ENCODE measurements around the gene KCTD16.

The KCTD16 gene

GRCh38 chr5:144126707-144127106, 44.0 kb upstream of the KCTD16 start:
- DNase-seq = no peak
- Histone ChIP-seq H3K27ac (no peak overlapping the region), H3K27me3 (replicated peaks) (no peaks in the 10 kb centered on the region), H3K36me3 (replicated peaks) (no peaks in the 10 kb centered on the region), H3K4me3 (ENCODE audit: low read depth, low read length) (no peak overlapping the region)
- in situ Hi-C loops (cut with HindIII; ENCODE audit: low pct_ligation_motif_present, low sequenced_read_pairs) = no loop called here
- no peak for TF ChIP-seq CTCF (IDR thresholded peaks at IDR 0.05; ENCODE audit: low read depth, low read length, missing control alignments)

- no peaks in the 10 kb centered on the region for H3K36me3 ChIP-seq (replicated peaks)
- no peak for TF ChIP-seq CTCF (IDR thresholded peaks at IDR 0.05; ENCODE audit: low read depth, low read length, missing control alignments)
- no peaks in the 10 kb centered on the region for H3K27me3 ChIP-seq (replicated peaks)
- in situ Hi-C loops (cut with HindIII; ENCODE audit: low pct_ligation_motif_present, low sequenced_read_pairs) = no loop called here
- no peak overlapping the region for H3K4me3 ChIP-seq (ENCODE audit: low read depth, low read length)
- no peak for DNase-seq
- no peak overlapping the region for H3K27ac ChIP-seq
Observed at GRCh38 chr5:144128844-144129243, 41.8 kb upstream of the KCTD16 start.

- no peak overlapping the region for H3K27ac ChIP-seq
- in situ Hi-C loops (cut with HindIII; ENCODE audit: low pct_ligation_motif_present, low sequenced_read_pairs) = no loop called here
- DNase-seq = no peak
- H3K4me3 ChIP-seq (ENCODE audit: low read depth, low read length) = no peak overlapping the region
- H3K36me3 ChIP-seq (replicated peaks) = no peaks in the 10 kb centered on the region
- no peaks in the 10 kb centered on the region for H3K27me3 ChIP-seq (replicated peaks)
- TF ChIP-seq CTCF (IDR thresholded peaks at IDR 0.05; ENCODE audit: low read depth, low read length, missing control alignments) = no peak
Observed at GRCh38 chr5:144130306-144130705, 40.4 kb upstream of the KCTD16 start.

GRCh38 chr5:144131261-144131660, 39.4 kb upstream of the KCTD16 start:
- DNase-seq = no peak
- Histone ChIP-seq H3K4me3 (ENCODE audit: low read depth, low read length) (no peak overlapping the region), H3K27ac (no peak overlapping the region), H3K27me3 (replicated peaks) (no peaks in the 10 kb centered on the region), H3K36me3 (replicated peaks) (no peaks in the 10 kb centered on the region)
- no peak for TF ChIP-seq CTCF (IDR thresholded peaks at IDR 0.05; ENCODE audit: low read depth, low read length, missing control alignments)
- in situ Hi-C loops (cut with HindIII; ENCODE audit: low pct_ligation_motif_present, low sequenced_read_pairs) = no loop called here

GRCh38 chr5:144133050-144133633, 37.5 kb upstream of the KCTD16 start:
- no peak for DNase-seq
- TF ChIP-seq CTCF (IDR thresholded peaks at IDR 0.05; ENCODE audit: low read depth, low read length, missing control alignments) = no peak
- H3K36me3 ChIP-seq (replicated peaks) = no peaks in the 10 kb centered on the region
- no peaks in the 10 kb centered on the region for H3K27me3 ChIP-seq (replicated peaks)
- H3K4me3 ChIP-seq (ENCODE audit: low read depth, low read length) = no peak overlapping the region
- in situ Hi-C loops (cut with HindIII; ENCODE audit: low pct_ligation_motif_present, low sequenced_read_pairs) = no loop called here
- H3K27ac ChIP-seq = no peak overlapping the region

- no peaks in the 10 kb centered on the region for H3K36me3 ChIP-seq (replicated peaks)
- H3K4me3 ChIP-seq (ENCODE audit: low read depth, low read length) = no peak overlapping the region
- DNase-seq = no peak
- no peak for TF ChIP-seq CTCF (IDR thresholded peaks at IDR 0.05; ENCODE audit: low read depth, low read length, missing control alignments)
- H3K27ac ChIP-seq = no peak overlapping the region
- no peaks in the 10 kb centered on the region for H3K27me3 ChIP-seq (replicated peaks)
- in situ Hi-C loops (cut with HindIII; ENCODE audit: low pct_ligation_motif_present, low sequenced_read_pairs) = no loop called here
Observed at GRCh38 chr5:144134194-144134826, 36.4 kb upstream of the KCTD16 start.

Measured in brain microvascular endothelial cell (primary cell).